ENCODE results near the gene CIZ1.

Gene CIZ1

GRCh38 chr9:128205296-128205944 is 14.0 kb upstream of the CIZ1 start:
- Histone ChIP-seq H3K27me3 (ENCODE audit: insufficient read depth, low read length, poor library complexity, severe bottlenecking) (peaks cover 7% of the 10 kb centered on the region), H4K20me1 (ENCODE audit: insufficient read depth, low read length, poor library complexity, severe bottlenecking) (no peaks in the 10 kb centered on the region), H3K36me3 (ENCODE audit: insufficient read depth, low read length) (no peaks in the 10 kb centered on the region), H3K4me3 (ENCODE audit: low read length, poor library complexity, severe bottlenecking) (no peak overlapping the region), H3K4me2 (ENCODE audit: low read depth, low read length, poor library complexity, severe bottlenecking) (peak overlapping the region; percentile 81), H3K9me3 (ENCODE audit: insufficient read depth, low read depth, low read length) (no peaks in the 10 kb centered on the region), H3F3A (ENCODE audit: low read depth) (no peaks in the 10 kb centered on the region), H3K9me2 (replicated peaks; ENCODE audit: low read depth, low read length) (no peaks in the 10 kb centered on the region), H3K79me2 (ENCODE audit: insufficient read depth, low read length) (no peaks in the 10 kb centered on the region), H3K9ac (ENCODE audit: low read depth, low read length, poor library complexity, severe bottlenecking) (no peak overlapping the region), H3K4me1 (ENCODE audit: insufficient read depth, low read length, poor library complexity, severe bottlenecking) (peaks cover 11% of the 10 kb centered on the region), H2AFZ (ENCODE audit: low read length) (no peak overlapping the region)
- no peak for TF ChIP-seq CTCF (conservative IDR thresholded peaks at IDR 0.05; ENCODE audit: low read length)
- TF ChIP-seq EZH2phosphoT487 (IDR thresholded peaks at IDR 0.05; ENCODE audit: borderline replicate concordance), result no peak

GRCh38 chr9:128204858-128205257 is 13.5 kb upstream of the CIZ1 start:
- Histone ChIP-seq H3K36me3 (ENCODE audit: insufficient read depth, low read length) (no peaks in the 10 kb centered on the region), H3K9ac (ENCODE audit: low read depth, low read length, poor library complexity, severe bottlenecking) (peak overlapping the region; percentile 55), H3K79me2 (ENCODE audit: insufficient read depth, low read length) (no peaks in the 10 kb centered on the region), H3K4me2 (ENCODE audit: low read depth, low read length, poor library complexity, severe bottlenecking) (peak overlapping the region; percentile 81), H3K27me3 (ENCODE audit: insufficient read depth, low read length, poor library complexity, severe bottlenecking) (peaks cover 7% of the 10 kb centered on the region), H3K4me3 (ENCODE audit: low read length, poor library complexity, severe bottlenecking) (peak overlapping the region; percentile 75), H3F3A (ENCODE audit: low read depth) (no peaks in the 10 kb centered on the region), H2AFZ (ENCODE audit: low read length) (no peak overlapping the region), H4K20me1 (ENCODE audit: insufficient read depth, low read length, poor library complexity, severe bottlenecking) (no peaks in the 10 kb centered on the region), H3K9me3 (ENCODE audit: insufficient read depth, low read depth, low read length) (no peaks in the 10 kb centered on the region), H3K4me1 (ENCODE audit: insufficient read depth, low read length, poor library complexity, severe bottlenecking) (peaks cover 11% of the 10 kb centered on the region), H3K9me2 (replicated peaks; ENCODE audit: low read depth, low read length) (no peaks in the 10 kb centered on the region)
- TF ChIP-seq CTCF (conservative IDR thresholded peaks at IDR 0.05; ENCODE audit: low read length), result no peak

- Histone ChIP-seq H3K27me3 (ENCODE audit: insufficient read depth, low read length, poor library complexity, severe bottlenecking) (peaks cover 7% of the 10 kb centered on the region), H3K4me3 (ENCODE audit: low read length, poor library complexity, severe bottlenecking) (peak overlapping the region; percentile 75), H3K9me3 (ENCODE audit: insufficient read depth, low read depth, low read length) (no peaks in the 10 kb centered on the region), H3K4me1 (ENCODE audit: insufficient read depth, low read length, poor library complexity, severe bottlenecking) (peaks cover 11% of the 10 kb centered on the region), H2AFZ (ENCODE audit: low read length) (peak overlapping the region; percentile 83), H3K4me2 (ENCODE audit: low read depth, low read length, poor library complexity, severe bottlenecking) (peak overlapping the region; percentile 81), H3K9me2 (replicated peaks; ENCODE audit: low read depth, low read length) (no peaks in the 10 kb centered on the region), H3K36me3 (ENCODE audit: insufficient read depth, low read length) (no peaks in the 10 kb centered on the region), H4K20me1 (ENCODE audit: insufficient read depth, low read length, poor library complexity, severe bottlenecking) (no peaks in the 10 kb centered on the region), H3K9ac (ENCODE audit: low read depth, low read length, poor library complexity, severe bottlenecking) (peak overlapping the region; percentile 55), H3F3A (ENCODE audit: low read depth) (no peaks in the 10 kb centered on the region), H3K79me2 (ENCODE audit: insufficient read depth, low read length) (no peaks in the 10 kb centered on the region)
- TF ChIP-seq EZH2phosphoT487 (IDR thresholded peaks at IDR 0.05; ENCODE audit: borderline replicate concordance), result no peak
- TF ChIP-seq CTCF (conservative IDR thresholded peaks at IDR 0.05; ENCODE audit: low read length), result no peak
Observed at GRCh38 chr9:128203707-128204551, 12.6 kb upstream of the CIZ1 start.
